Non-pigmented ciliary epithelial cell (primary cell): ENCODE data around the gene CARHSP1.
"Not testable (repeated sequence)": the region's sequence is repeated elsewhere in the genome, so short reads cannot be mapped to it uniquely, and the experiment has no call there.

Experiments
- DNase-seq: peaks from one replicate; pipeline ENCODE4 v3.0.0-alpha.2; 2010; ENCODE audit warnings: low read depth

Gene CARHSP1

GRCh38 chr16:8893426-8893825 is 24.6 kb upstream of the CARHSP1 start:
- no peak for DNase-seq

GRCh38 chr16:8892101-8892575 is 23.3 kb upstream of the CARHSP1 start:
- DNase-seq: no peak

- DNase-seq: no peak
These were observed 21.7 kb upstream of the CARHSP1 start for GRCh38 chr16:8890549-8890921.

- no peak for DNase-seq
These were observed 21.2 kb upstream of the CARHSP1 start for GRCh38 chr16:8889893-8890548.

GRCh38 chr16:8888951-8889892 is 20.4 kb upstream of the CARHSP1 start:
- DNase-seq: no peak

- no peak for DNase-seq
These were observed 19.2 kb upstream of the CARHSP1 start for GRCh38 chr16:8887952-8888560.

- no peak for DNase-seq
These were observed 18.6 kb upstream of the CARHSP1 start for GRCh38 chr16:8887431-8887765.

GRCh38 chr16:8886593-8887430 is 18.0 kb upstream of the CARHSP1 start:
- no peak for DNase-seq

- DNase-seq: no peak
These were observed 17.1 kb upstream of the CARHSP1 start for GRCh38 chr16:8885674-8886592.

GRCh38 chr16:8882725-8883377 is 14.0 kb upstream of the CARHSP1 start:
- no peak for DNase-seq

- no peak for DNase-seq
These were observed 13.3 kb upstream of the CARHSP1 start, which contains the start of gene LITAFD for GRCh38 chr16:8882041-8882617. Gene LITAFD, plus strand, starts transcription at chr16:8882351. Its CDS starts 2,005 bp downstream, at chr16:8884356.

- DNase-seq: no peak
These were observed 12.2 kb upstream of the CARHSP1 start for GRCh38 chr16:8880839-8881510.

- no peak for DNase-seq
These were observed 9.7 kb upstream of the CARHSP1 start for GRCh38 chr16:8878523-8878911.

GRCh38 chr16:8877894-8878522 is 9.2 kb upstream of the CARHSP1 start:
- DNase-seq: no peak

GRCh38 chr16:8875317-8875716 is 6.5 kb upstream of the CARHSP1 start:
- DNase-seq: not testable (repeated sequence)

GRCh38 chr16:8874388-8874787 is 5.6 kb upstream of the CARHSP1 start:
- no peak for DNase-seq

- not testable (repeated sequence) for DNase-seq
These were observed 5.0 kb upstream of the CARHSP1 start for GRCh38 chr16:8873866-8874195.

- DNase-seq: no peak
These were observed 4.4 kb upstream of the CARHSP1 start for GRCh38 chr16:8872967-8873865.
